GM12874 (cell line): ENCODE data around the gene SURF1.

Source experiments
- CTCF ChIP-seq: IDR thresholded peaks from 2 replicates; pipeline ENCODE4 v1.5.1; 2011; ENCODE audit warnings: low read depth, mild to moderate bottlenecking, control low read depth, low read length, moderate library complexity; ENCODE audit not compliant: insufficient read depth

The SURF1 gene

DNA sequence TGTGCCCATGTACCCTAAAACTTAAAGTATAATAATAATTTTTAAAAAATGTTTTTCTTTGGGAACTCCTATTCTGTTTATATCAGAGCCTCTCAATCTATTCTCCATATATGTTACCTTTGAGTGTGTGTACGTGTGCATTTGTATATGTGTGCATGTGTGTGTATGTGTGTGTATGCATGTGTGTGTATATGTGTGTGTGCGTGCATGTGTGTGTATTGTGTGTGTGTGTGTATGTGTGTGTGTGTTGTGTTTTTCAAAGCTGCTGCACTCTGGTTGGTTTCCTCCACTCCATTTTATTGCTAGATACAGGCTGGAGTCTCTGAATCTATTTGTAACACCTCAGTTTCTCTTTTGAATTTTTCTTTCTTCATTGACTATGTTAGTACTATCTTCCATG, 40.3 kb downstream of the SURF1 start:
- no peak for TF ChIP-seq CTCF

DNA sequence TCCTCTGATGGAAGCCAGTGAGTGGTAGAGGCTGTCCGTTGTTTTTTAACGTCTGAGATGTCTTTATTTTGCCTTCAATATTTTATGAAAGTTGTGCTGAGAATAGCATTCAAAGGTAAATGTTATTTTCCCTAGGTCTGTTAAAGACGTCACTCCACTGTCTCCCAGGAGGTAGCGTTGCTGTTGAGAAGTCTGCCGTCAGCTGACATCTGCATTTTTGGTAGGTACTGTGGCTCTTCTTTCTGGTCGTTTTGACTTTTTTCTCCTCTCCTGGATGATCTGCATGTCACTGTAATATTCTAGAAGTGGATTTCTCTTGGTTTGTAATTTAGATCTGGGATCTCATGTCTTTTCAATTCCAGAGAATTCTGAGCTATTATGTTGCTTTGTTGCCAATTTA, 46.7 kb downstream of the SURF1 start:
- no peak for TF ChIP-seq CTCF

DNA sequence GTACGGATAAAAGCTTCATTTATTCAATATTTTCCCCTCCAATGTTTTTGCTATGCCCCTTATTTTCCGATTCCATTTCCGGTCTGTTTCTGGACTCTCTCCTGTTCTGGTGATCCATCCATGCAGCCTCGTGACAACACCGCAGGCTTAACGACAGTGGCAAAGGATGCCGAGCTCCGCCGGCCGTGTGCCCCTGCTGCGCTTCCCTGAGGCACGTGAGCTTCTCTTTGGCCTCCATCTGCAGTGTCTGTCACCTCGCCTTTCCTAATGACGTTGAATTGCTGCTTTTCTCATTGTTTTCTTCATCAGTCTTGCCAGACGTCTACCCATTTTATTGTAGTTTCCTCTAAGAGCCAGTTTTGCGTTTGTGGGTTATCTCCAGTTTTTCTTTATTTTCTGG, 49.0 kb downstream of the SURF1 start:
- no peak for TF ChIP-seq CTCF

- no peak for TF ChIP-seq CTCF
These were observed 49.8 kb downstream of the SURF1 start for GRCh38 chr9:133306242-133307204.

GRCh38 chr9:133305731-133306130, 50.6 kb downstream of the SURF1 start:
- TF ChIP-seq CTCF: no peak

DNA sequence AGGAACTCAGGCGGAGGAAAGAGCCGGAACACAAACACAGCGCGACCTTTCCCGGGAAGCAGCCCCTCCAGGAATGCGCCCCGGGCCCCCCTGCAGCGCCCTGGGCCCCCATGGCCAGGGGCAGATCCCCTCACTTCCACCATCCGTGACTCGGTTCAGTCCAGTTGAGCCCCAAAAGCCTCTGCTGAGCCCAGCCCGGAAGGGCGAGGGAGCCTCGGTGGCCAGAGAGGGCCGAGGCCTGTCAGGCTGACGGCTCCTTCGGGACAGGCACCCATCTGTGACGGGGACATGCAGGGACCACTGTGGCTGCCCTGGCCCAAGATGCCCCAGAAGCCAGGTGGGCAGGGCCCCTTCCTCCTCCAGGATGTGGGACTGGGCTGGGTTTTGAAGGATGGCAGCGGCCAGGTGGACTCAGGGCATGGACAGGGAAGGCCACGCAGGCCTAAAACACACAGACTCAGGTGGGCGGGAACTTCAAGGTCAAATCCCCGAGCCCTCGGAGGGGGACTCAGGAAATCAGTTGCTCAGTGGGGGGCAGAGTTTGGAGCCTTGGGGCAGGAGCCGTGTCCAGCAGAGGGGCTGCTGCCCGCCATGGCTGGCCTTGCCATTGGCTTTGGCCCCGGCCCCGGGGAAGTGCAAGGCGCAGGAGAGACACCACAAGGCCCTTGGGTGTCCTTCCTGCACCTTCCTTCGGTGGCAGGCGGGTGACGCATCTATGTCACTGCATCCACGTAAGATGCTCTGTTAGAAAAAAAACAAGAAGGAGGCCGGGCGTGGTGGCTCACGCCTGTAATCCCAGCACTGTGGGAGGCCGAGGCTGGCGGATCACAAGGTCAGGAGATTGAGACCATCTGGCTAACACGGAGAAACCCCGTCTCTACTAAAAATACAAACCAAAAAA, 51.6 kb downstream of the SURF1 start:
- TF ChIP-seq CTCF: no peak

GRCh38 chr9:133304158-133304470, 52.2 kb downstream of the SURF1 start:
- no peak for TF ChIP-seq CTCF
